Activated CD4-positive, alpha-beta T cell treated with anti-CD3 and anti-CD28 coated beads for 36 hours (primary cell): Measurements from ENCODE around the gene FRMPD3. TPM values are rescaled to one million over a fixed set of nuclear protein-coding genes. Genes with fewer than 3 reads are reported as not detected.

Experiments used
- ATAC-seq: fragments of 200-7000 bp; cut with Tn5 transposase; one replicate; pipeline ENCODE4 v1.10.0; 2021; ENCODE audit warnings: mild to moderate bottlenecking, moderate library complexity
- CTCF ChIA-PET: fragments of 350-600 bp; sonication (Branson Sonifier 250); formaldehyde crosslinking; loops from one replicate; lab custom pipeline; 2021; ENCODE audit warnings: antibody characterized with exemption; lab: Charles Lee
- POLR2A ChIA-PET: fragments of 350-600 bp; sonication (Branson Sonifier 250); formaldehyde crosslinking; loops from one replicate; lab custom pipeline; 2021; ENCODE audit warnings: antibody characterized with exemption, inconsistent platforms; lab: Charles Lee
- DNase-seq: peaks from one replicate; pipeline ENCODE4 v3.0.0-alpha.2; 2020
- H3K27ac Mint-ChIP-seq: one replicate; pipeline ENCODE4 v1.8.0; 2021; ENCODE audit warnings: mixed read lengths
- H3K27me3 Mint-ChIP-seq: one replicate; pipeline ENCODE4 v1.8.0; 2021; ENCODE audit warnings: mixed read lengths
- H3K36me3 Mint-ChIP-seq: one replicate; pipeline ENCODE4 v1.8.0; 2021; ENCODE audit warnings: low read depth, mixed read lengths
- H3K4me1 Mint-ChIP-seq: one replicate; pipeline ENCODE4 v1.8.0; 2021; ENCODE audit warnings: mixed read lengths
- H3K4me3 Mint-ChIP-seq: one replicate; pipeline ENCODE4 v1.8.0; 2021; ENCODE audit warnings: mild to moderate bottlenecking, moderate library complexity, mixed read lengths
- H3K9me3 Mint-ChIP-seq: one replicate; pipeline ENCODE4 v1.8.0; 2021; ENCODE audit warnings: low read depth, mixed read lengths
- intact Hi-C, 2 experiments: fragments of 100-400 bp; cut with DNase I in 1 of 2; cut with micrococcal nuclease in 1 of 2; formaldehyde crosslinking; loops; one replicate each; pipeline versions ENCODE4 v1.14.2 to v1.15.1; 2022 to 2024; cut with DNase I, micrococcal nuclease
- total RNA-seq, 2 experiments: library from RNA; stranded (reverse); gene quantifications; one replicate each; pipeline ENCODE4 v1.2.3, GENCODE V29; 2021

Gene FRMPD3
- not detected for total RNA-seq

GRCh38 chrX:107448998-107449835 is at the start of gene FRMPD3:
TSS of gene FRMPD3 (plus strand) at chrX:107449652. CDS start at chrX:107526589, 76,937 bp downstream.
- CTCF ChIA-PET: no interaction called here
- intact Hi-C loops: no loop called here
- Mint-ChIP-seq H3K9me3 (no peaks in the 10 kb centered on the region), H3K27me3 (peaks cover 45% of the 10 kb centered on the region), H3K4me1 (peaks cover 16% of the 10 kb centered on the region), H3K4me3 (peak within 1 kb of the TSS; percentile 43), H3K27ac (no peak within 1 kb of the TSS), H3K36me3 (no peaks in the 10 kb centered on the region)
- peak; percentile 27 for DNase-seq
- POLR2A ChIA-PET: no interaction called here
- no peak for ATAC-seq

DNA sequence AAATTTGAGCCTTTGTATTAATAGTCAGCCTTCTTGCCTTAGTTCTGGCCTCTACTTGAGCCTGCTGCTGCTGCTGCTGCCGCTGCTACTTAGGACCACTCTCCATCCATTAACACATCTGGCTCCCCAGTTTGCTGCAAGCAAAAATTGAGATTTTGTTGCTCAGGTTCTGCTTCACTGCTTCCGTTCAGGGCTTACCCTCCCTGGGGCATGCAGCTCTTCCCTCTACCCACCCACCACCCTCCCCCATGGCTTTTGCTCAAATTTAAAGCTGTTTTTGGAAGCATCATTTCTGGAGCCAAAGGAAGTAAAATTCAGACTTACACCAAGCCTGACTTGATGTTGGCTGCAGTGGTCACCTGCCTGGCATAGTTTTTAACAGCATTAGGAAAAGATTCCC is 28.9 kb upstream of the FRMPD3 start:
- H3K4me3 Mint-ChIP-seq: no peak overlapping the region
- no peaks in the 10 kb centered on the region for H3K4me1 Mint-ChIP-seq
- intact Hi-C loops: no loop called here
- ATAC-seq: no peak
- no peak for DNase-seq
- no peaks in the 10 kb centered on the region for H3K9me3 Mint-ChIP-seq
- no peaks in the 10 kb centered on the region for H3K36me3 Mint-ChIP-seq
- no peak overlapping the region for H3K27ac Mint-ChIP-seq
- CTCF ChIA-PET: no interaction called here
- peaks cover 4% of the 10 kb centered on the region for H3K27me3 Mint-ChIP-seq
- POLR2A ChIA-PET: no interaction called here

DNA sequence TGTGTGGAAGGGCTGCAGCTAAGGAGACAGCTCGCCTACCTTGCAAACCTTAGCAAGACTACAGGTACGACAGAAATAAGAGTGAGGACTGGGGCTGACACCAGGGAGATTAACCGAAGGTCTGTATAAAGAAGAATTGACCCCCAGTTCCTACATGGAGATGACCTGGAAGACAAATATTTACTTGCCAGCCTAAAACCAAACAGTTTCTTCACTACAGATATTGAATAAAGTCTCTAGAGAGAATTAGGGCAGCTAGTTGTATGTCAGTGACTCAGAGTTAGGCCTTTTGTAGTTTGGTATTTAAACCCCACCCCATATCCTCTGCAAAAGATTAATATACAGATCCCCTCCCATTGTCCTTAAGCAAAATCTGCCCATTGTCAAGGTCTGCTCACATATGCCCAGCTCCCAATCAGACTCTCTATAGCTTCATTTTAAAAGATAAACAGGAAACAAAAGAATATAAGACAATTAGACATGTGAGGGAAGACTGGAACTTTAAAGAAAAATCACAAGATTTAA is 28.1 kb upstream of the FRMPD3 start:
- H3K36me3 Mint-ChIP-seq: no peaks in the 10 kb centered on the region
- ChIA-PET CTCF (interaction anchor here (1.1 kb wide), 1 partner anchor 9 kb away, joined by 5 read pairs; no protein-coding TSS in a partner anchor), POLR2A (no interaction called here)
- DNase-seq (no peak), ATAC-seq (no peak)
- H3K27ac Mint-ChIP-seq: no peak overlapping the region
- H3K27me3 Mint-ChIP-seq: peaks cover 4% of the 10 kb centered on the region
- no peak overlapping the region for H3K4me3 Mint-ChIP-seq
- H3K4me1 Mint-ChIP-seq: no peaks in the 10 kb centered on the region
- intact Hi-C loops: no loop called here
- H3K9me3 Mint-ChIP-seq: no peaks in the 10 kb centered on the region

- DNase-seq: peak; percentile 51
- Mint-ChIP-seq H3K27me3 (no peaks in the 10 kb centered on the region), H3K36me3 (no peaks in the 10 kb centered on the region), H3K9me3 (no peaks in the 10 kb centered on the region), H3K27ac (no peak overlapping the region), H3K4me3 (no peak overlapping the region), H3K4me1 (no peaks in the 10 kb centered on the region)
- CTCF ChIA-PET: interaction anchor here (0.6 to 0.7 kb wide), 2 partner anchors 110 to 583 kb away, joined by 3 read pairs; no protein-coding TSS in a partner anchor
- ATAC-seq: no peak
- POLR2A ChIA-PET: no interaction called here
- intact Hi-C loops: loop anchor here in 1 of 2 experiments (1.0 to 2.0 kb wide), 2 partner anchors 430 to 530 kb away; no protein-coding TSS in a partner anchor
Measured at GRCh38 chrX:107429090-107429489, 20.4 kb upstream of the FRMPD3 start.

DNA sequence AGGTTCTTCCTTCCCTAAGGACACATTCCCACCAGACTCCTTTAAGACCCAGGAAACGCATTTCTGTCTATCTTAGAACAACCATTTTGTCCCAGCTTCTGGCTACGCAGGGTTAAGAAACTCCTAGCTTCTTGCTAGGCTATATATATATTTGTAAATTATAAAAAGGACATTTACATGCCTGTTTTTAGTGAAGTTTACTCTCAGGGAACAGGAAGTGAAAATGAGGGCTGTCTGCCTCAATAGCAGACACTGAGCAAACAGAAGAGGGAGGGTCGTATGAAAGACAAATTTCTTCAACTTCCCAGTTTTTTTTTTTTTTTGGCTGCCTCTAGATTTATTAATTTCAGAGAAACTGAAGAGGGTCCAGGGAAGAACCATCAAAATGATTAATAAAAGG is 9.3 kb upstream of the FRMPD3 start:
- CTCF ChIA-PET: no interaction called here
- Mint-ChIP-seq H3K4me3 (no peak overlapping the region), H3K36me3 (no peaks in the 10 kb centered on the region), H3K9me3 (no peaks in the 10 kb centered on the region), H3K4me1 (no peaks in the 10 kb centered on the region), H3K27ac (no peak overlapping the region), H3K27me3 (peaks cover 5% of the 10 kb centered on the region)
- DNase-seq: no peak
- intact Hi-C loops: no loop called here
- POLR2A ChIA-PET: no interaction called here
- ATAC-seq: no peak

GRCh38 chrX:107440692-107441091 is 8.8 kb upstream of the FRMPD3 start:
- no peaks in the 10 kb centered on the region for H3K36me3 Mint-ChIP-seq
- no peak overlapping the region for H3K27ac Mint-ChIP-seq
- peaks cover 7% of the 10 kb centered on the region for H3K27me3 Mint-ChIP-seq
- H3K9me3 Mint-ChIP-seq: no peaks in the 10 kb centered on the region
- intact Hi-C loops: no loop called here
- POLR2A ChIA-PET: no interaction called here
- no peak overlapping the region for H3K4me3 Mint-ChIP-seq
- no peaks in the 10 kb centered on the region for H3K4me1 Mint-ChIP-seq
- CTCF ChIA-PET: no interaction called here
- ATAC-seq (no peak), DNase-seq (no peak)

DNA sequence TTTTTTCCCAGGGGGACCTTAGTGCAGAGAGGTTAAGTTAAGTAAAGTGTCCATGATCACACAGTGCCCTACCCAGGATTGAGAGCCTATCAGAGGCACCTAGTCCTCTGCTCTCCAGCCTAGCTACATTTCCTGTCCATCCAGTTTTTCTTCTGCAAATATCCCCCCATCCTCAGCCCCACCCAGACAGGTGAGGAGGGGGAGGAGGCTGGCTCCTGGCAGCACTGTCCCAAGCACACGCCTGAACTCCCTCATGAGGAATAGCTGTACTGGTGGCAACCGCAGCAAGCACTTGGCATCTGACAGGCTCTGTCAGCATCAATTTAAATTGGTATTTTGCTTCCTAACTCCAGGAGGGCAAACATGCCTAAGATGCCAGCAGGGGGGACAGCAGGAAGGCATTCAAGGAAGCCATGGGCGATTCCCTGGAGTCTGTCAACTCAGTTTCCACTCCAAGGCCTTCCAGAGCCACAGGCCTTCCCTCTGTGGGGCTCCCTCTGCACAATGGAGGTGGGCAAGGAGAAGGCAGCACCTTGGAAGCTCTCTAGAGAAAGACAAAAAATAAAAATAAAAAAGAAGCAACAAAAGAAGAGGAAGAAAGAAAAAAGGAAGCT is 6.4 kb upstream of the FRMPD3 start:
- Mint-ChIP-seq H3K9me3 (no peaks in the 10 kb centered on the region), H3K27me3 (peaks cover 18% of the 10 kb centered on the region), H3K36me3 (no peaks in the 10 kb centered on the region), H3K4me1 (no peaks in the 10 kb centered on the region), H3K27ac (no peak overlapping the region), H3K4me3 (no peak overlapping the region)
- ChIA-PET POLR2A (no interaction called here), CTCF (no interaction called here)
- DNase-seq: no peak
- no peak for ATAC-seq
- intact Hi-C loops: no loop called here

DNA sequence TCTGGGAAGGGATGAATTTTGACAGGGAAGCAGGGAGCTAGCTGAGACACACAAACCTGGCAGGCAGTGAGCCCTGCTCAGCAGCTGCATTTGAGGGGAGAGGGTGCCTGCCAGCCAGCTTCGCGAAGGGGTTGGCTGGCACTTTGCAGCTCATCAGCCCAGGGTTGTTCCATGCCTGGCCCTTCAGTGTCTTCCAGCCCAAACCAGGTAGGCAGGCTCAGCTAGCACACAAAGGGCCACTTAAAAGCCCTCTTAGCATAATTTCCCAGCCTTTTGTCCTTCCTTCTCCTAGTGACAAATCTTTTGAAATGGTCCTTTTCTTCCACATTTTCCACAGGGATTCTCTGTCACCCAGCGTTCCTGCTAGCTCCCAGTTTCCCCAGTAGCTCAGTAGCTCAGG is 4.3 kb upstream of the FRMPD3 start:
- CTCF ChIA-PET: no interaction called here
- no peak for ATAC-seq
- no peak overlapping the region for H3K27ac Mint-ChIP-seq

GRCh38 chrX:107445631-107446030 is 3.8 kb upstream of the FRMPD3 start:
- Mint-ChIP-seq H3K27me3 (peaks cover 26% of the 10 kb centered on the region), H3K27ac (no peak overlapping the region), H3K4me3 (no peak overlapping the region), H3K9me3 (no peaks in the 10 kb centered on the region), H3K36me3 (no peaks in the 10 kb centered on the region), H3K4me1 (peaks cover 8% of the 10 kb centered on the region)
- DNase-seq (no peak), ATAC-seq (no peak)
- POLR2A ChIA-PET: no interaction called here
- intact Hi-C loops: no loop called here
- CTCF ChIA-PET: interaction anchor here (0.7 kb wide), 1 partner anchor 94 kb away, joined by 3 read pairs; no protein-coding TSS in a partner anchor

More for the DNA sequence above, 4.3 kb upstream of the FRMPD3 start:
- H3K27me3 Mint-ChIP-seq: peaks cover 23% of the 10 kb centered on the region
- no peaks in the 10 kb centered on the region for H3K9me3 Mint-ChIP-seq
- POLR2A ChIA-PET: no interaction called here
- H3K4me1 Mint-ChIP-seq: peaks cover 3% of the 10 kb centered on the region
- H3K36me3 Mint-ChIP-seq: no peaks in the 10 kb centered on the region
- H3K4me3 Mint-ChIP-seq: no peak overlapping the region
- intact Hi-C loops: no loop called here
- DNase-seq: no peak

DNA sequence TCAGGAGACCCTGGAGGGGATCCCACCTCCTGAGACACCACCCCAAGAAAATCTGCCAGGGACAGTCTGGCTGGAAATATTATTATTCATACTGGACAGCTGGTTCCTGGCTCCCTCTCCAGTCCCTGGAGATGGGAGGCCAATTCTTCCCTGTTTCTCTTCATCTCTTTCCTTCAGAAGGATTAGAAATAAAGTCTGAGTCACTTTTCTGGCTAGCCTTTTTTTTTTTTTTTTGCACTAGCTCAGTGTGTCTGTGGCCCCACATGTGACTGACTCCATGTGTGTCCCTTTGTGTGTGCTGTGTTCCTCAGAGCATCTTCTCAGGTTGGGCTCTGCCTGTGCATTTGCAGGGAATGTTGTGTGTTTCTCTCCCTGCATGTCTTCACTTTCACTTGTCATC is 1.8 kb upstream of the FRMPD3 start:
- Mint-ChIP-seq H3K4me3 (no peak overlapping the region), H3K27ac (no peak overlapping the region), H3K9me3 (no peaks in the 10 kb centered on the region), H3K36me3 (no peaks in the 10 kb centered on the region), H3K27me3 (peaks cover 40% of the 10 kb centered on the region), H3K4me1 (peaks cover 16% of the 10 kb centered on the region)
- DNase-seq (no peak), ATAC-seq (no peak)
- POLR2A ChIA-PET: no interaction called here
- CTCF ChIA-PET: interaction anchor here (1.1 kb wide), 1 partner anchor 237 kb away, joined by 4 read pairs; no protein-coding TSS in a partner anchor
- intact Hi-C loops: no loop called here

DNA sequence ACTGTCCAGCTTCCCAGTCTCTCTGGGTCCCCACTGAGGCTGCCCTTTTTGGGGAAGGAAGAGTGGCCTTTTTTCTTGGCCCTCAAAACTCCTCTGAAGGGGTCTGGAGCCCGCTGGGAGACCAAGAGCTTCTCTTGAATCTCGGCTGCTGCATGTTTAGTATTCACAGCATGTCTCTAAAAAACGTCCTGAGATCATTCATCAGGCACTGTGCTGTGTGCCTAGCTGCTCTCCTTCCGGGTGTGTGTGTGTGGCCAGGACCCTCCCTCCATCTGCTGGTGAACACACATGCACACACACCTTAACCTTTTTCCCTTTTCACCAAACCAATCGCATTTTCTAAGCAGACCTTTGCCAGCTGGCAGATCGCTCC is 841 bp upstream of the FRMPD3 start:
- no peak for ATAC-seq
- intact Hi-C loops: no loop called here
- peaks cover 45% of the 10 kb centered on the region for H3K27me3 Mint-ChIP-seq
- CTCF ChIA-PET: no interaction called here
- POLR2A ChIA-PET: no interaction called here
- H3K36me3 Mint-ChIP-seq: no peaks in the 10 kb centered on the region
- no peak overlapping the region for H3K27ac Mint-ChIP-seq
- DNase-seq: no peak
- H3K9me3 Mint-ChIP-seq: no peaks in the 10 kb centered on the region
- peaks cover 16% of the 10 kb centered on the region for H3K4me1 Mint-ChIP-seq
- peak overlapping the region; percentile 41 for H3K4me3 Mint-ChIP-seq
